ENCODE measurements around the gene HOXA11.

HOXA11 gene

DNA sequence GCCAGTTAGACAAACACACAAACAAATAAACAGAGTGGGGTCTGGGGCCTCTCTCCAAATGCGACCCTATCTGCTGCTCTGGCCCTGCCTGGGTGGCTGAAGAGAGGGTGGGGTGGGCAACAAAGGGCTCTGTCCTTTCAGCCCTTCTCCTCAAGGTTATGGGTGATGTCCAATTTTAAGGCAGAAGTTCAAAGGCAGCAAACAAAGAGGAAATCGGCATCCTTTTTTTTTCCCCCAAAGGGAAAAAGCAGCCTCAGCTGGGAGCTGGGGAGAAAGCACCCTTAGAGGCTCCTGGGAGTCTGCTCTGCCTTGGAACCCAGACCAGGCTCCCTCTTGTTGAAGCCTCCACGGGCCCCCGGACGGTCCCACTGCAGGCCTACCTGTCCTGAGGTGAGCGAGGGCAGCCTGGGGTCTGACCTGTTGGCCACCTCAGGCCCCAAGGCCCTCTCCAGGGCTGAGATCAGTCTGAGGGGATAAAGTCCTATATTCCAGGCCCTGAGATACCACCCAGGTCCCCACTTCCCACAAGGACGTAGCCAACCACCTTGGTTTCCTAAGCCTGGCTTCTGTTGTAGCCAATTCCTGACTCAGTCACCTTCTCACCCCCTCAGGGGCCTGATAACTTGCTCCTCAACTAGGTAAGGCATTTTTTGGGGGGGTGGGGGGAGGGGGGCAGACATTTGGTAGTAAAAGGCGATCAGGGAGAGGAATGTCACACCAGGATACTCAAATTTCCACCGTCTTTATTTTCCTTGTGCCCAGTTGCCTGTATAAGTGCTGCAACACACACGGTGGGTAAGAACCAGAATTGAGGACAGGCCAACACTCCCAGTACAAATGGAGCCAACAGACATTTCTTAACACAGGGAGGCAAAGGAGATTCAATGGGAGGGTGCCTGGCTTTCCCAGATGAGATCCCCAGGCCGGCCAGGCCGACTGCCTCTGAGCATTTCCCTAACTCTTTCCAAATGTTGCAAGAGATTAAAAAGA lies 4.3 kb downstream of the HOXA11 start:
- no peak for DNase-seq (ENCODE audit: low read depth)

DNA sequence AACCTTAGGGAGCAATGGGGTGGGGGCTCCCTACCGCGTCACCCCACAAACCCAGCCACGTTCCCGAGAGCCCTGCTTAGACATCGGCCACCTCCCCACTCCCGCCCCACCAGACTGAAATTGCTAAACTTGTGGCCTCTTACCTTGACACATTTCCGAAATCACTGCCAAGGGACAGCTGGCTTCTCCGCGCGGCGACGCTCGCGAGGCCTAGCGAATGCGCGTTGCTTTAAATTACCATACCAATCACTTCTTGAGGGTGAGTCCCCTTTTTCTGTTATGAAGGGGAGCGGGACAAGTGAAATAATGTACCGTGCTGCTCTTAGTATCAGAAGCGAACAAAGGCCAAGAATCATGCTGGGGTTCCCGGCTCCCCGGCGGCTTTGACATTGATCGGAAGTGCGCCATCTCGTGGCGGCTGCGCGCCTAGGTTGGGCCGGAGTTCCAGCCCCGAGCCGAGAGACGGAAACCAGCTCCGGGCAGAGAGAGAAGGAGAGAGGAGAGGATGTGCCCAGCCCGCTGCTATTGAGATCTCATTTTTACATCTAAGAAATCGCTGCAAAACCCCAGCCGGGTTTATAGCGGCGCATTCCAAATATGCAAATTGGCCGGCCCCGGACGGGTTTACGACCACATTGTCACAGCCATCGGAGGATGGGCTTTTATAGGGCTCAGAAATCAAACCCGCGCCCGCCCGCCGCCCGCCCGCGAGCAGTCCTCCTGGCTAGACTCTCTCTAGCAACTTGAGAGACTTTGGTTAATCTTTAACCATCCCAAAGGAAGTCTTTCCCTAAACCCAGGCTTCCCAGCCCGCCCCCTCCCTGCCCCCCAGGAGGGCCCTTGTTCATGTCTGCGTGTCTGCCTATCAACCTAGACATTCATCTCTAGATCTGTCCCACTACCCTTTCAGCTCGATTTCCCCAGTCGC lies 5.3 kb downstream of the HOXA11 start:
- DNase-seq (ENCODE audit: low read depth) = no peak

DNA sequence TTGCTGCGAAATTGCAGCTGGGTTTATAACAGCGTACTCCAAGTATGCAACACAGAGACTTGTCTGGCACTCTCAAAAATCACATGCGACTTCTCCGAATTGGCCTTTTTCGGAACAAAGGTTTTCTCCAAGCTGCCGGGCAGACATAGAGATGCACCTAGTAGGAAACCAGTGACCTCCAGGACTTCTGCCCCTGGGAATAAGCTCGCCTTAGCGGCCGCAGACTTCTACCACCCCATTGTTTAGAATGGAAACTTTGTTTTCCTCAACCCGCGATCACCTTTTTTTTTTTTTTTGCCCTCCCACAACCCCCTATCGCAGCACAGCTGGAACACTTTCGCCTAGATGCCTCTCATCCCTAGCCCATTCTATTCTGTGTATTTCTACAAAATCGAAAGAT lies 6.0 kb downstream of the HOXA11 start:
- no peak for DNase-seq (ENCODE audit: low read depth)

DNA sequence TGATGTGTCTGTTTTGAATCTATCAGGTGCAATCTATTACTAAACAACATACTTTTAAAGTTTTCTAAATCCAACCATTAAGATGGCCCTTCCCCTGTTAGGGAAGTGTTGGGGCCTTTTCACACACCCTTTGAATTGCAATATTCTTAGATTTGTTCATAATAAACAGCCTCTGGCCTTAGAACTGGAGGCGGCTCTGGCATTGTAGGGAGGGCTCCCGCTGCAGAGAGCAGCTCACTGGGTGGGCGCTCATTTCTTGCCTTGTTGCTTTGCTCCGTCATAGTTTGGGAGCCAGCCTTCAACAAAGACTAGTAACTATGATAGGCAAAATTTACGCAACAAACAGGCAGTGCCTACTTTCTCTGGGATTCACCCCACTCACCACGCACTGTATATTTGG lies 6.7 kb downstream of the HOXA11 start:
- DNase-seq (ENCODE audit: low read depth) = no peak

DNA sequence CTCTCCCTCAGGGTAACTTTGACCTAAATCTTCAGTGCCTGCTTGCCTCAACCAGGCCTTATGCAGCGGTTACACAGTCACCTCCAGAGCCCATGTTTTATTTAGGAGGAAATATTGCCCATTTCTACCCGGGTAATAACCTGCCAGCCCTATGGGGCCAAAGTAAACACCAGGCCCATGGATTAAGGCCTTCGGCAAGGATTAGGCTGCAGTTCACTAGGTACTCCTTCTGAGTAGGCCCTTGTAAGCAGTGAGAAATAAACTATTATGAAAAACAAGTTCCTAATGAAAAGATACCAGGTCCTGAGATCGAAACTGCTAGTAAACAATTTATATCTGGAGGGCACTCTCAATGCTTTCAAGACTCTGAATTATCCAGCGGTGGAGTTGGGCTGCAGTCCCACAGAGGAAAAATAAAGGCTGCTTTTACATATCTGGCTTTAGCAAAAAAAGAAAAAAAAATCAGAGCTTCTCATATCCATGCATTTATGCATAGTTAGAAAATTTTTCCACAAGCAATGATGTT lies 7.2 kb downstream of the HOXA11 start:
- no peak for DNase-seq (ENCODE audit: low read depth)

DNA sequence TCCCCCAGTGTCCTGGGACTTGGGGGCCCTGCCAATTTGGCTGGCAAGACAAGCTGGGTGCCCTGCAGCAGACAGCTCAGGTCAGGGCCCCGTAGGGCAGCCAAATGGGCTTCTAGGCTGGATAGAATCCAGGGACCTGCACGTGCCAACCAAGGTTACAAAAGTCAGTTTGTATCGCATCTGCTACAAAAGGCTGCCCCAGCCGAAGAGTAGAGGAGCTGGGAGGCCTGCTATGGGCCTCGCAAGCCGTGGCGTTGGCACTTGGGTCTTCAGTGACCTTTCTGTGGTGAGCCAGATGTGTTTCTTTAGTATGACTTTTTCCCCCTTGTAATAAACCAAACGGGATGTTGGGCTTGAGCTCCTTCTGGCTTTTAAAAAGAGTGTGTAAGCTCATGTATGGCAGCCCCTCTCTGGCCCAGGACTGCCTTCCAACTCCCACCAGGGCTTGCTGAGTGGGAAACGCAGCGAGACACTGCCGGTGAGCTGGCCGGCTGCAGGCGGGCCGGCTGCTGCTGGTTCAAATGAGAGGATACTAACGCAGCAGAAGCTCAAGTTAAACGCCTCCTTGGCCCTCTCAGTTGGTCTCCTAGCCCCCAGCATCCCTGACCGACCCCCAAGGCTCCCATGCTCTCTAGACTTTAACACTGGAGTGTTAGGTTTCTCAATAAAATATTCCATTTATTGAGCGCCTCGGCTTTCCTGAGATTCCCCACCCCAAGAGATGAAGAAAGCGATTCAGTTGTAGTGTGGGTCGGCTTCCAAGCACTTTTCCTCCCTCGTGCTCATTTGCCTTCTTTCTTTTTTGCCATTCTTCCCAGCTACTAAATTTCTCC lies 7.9 kb downstream of the HOXA11 start:
- DNase-seq (ENCODE audit: low read depth) = no peak

DNA sequence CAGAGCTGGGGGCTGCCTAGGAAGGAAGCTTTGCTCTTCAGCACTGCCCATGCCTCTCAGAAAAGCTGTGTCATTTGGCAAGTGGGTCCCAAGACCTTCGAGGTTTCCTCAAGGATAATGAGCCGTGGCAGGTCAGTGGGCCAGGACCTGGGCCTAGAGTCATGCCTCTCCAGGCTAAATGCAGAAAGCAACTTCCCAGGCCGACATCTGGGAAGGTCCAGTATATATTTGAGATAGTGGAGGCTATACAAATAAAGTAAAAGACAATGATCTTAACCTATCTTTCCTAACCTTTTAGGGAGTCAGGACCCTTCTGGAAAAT lies 8.5 kb downstream of the HOXA11 start:
- no peak for DNase-seq (ENCODE audit: low read depth)

DNA sequence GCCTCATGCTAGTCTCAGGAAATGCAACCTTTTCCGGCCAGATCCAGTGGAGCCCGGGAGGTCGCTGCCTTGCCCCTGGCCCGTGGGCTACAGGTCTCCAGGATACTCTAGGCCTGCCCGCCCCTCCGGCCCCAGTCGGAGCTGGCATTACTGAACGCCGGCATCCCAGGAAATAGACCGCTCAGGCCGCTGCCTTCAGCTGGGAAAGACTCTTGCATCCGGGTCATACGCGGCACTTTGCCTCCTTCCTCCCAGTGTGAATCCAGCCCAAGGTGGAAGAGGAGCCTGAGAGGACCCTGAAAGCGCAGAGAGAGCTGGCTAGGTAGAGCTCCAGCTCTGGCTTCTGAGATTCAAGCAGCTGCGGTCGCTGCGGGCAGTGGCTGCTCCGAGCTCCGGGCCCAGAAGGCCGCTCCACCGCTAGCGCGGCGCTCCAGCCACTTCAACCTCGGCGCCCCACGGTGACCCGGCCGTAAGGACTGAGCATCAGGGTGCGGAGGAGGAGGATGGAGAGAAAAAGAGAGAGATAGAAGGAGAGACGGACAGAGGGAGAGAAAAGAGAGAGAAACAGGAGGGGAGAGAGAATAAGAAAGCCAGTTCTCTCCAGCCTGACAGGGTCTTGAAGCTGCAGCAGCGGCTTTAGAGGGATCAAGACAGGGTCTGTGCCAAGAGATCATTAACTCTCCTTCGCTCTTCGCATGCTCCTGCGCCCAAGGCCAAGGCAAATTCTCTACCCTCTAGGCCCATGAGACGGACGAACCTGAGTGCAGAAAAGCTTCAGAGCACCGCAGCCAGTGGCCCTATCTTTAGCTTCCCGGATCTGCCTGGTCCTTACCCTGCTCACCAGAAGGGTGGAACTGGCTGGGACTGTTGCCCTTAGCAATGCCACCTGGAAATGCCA lies 9.2 kb downstream of the HOXA11 start:
- no peak for DNase-seq (ENCODE audit: low read depth)

DNA sequence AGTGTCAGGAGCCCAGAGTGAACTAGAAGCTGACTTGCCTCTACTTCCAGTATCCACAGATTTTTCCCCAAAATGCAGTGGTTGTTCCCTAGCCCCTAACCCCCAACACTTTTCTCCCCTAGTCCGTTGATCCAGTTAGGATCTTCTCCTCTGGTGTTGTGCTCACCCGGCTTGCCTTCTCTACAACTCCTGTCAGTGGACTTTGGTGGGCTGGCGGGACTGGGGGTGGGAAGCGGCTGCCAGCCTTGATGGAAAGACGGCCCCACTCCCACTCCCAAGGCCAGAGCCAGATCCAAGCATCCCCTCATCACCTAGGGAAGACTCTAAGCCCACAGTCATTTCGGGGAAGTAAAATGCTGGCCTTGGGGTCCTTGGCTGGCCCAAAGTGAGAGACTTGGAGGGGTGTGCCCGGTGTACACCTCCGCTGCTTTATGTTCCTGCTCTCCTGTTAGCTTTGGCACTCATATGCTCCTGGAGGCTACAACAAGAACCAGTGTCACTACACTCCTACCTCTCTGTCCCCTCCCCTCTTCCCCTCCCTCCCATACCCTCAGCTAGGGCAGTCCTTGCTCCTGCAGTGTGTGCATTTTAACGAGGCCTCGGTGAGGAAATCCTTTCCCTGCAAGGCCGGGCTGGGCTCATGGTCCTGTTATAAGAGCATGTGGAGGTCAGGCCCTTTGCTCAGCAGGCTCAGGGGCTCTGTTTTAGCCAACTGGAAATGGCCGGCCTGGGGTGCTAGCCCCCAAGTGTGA lies 10.0 kb downstream of the HOXA11 start:
- no peak for DNase-seq (ENCODE audit: low read depth)

DNA sequence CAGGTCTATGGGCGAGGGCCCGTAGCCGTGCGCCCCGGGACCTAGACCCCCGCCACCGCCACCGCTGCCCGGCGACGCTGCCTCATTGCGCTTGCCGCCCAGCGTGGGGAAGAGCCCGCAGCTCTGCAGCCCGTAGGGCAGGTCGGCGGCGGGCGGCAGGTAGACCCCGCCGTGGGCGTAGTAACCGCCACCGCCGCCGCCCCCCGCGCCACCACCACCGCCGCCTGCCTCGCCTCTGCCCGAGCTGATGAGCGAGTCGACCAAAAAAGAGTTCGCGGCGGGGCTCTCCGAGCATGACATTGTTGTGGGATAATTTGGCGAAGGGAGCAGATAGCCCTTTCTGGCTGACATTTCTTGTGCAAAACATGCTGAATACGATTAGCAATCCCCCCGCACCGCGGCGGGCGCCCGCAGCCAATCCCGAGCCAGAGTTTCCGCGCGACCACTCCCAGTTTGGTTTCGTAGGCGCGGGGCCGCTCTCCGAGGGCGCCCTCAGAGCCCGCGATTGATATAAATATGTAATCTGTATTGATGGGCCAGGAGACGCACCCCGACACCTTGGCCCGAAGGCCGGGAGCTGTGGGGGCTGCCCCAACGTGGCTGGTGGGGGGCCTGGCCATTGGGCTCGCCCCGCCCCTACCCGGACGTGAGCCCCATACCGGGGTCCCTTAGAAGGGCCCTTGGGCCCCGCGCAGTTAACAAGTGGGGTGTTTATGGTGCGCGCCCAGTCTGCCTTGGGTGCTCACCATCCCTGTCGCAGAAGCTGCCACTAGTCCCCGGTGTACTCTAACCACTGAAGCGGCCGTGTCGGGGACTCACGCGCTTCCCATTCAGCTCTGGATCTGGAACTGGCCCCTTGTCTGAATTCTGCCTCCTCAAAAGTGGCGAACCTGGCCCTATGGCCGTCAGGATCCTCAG lies 10.8 kb downstream of the HOXA11 start, which contains the start of gene HOXA10:
Gene HOXA10, minus strand, starts transcription at position 365 of the 918 bp plus-strand sequence. Its CDS starts 14 bp downstream, at position 351.
- no peak for DNase-seq (ENCODE audit: low read depth)

DNA sequence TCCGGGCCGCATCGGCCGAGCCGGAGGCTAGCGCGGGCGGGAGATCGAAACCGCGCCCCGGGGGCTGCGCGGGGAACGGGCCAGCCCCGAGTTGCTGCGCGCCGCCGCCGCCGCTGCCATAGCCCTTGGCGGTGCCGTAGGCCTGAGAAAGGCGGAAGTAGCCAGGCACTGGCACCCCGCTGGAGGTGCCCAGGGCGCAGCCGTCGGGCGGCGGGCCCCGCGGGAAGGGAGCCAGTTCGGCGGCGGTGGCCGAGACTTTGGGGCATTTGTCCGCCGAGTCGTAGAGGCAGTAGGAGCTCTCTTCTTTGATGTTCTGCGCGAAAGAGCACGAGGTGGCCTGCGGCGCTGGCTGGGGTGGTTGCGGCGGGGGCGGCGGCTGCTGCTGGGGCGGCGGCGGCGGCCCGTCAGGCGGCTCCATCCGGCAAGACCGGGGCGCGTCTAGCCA lies 11.5 kb downstream of the HOXA11 start:
- no peak for DNase-seq (ENCODE audit: low read depth)

DNA sequence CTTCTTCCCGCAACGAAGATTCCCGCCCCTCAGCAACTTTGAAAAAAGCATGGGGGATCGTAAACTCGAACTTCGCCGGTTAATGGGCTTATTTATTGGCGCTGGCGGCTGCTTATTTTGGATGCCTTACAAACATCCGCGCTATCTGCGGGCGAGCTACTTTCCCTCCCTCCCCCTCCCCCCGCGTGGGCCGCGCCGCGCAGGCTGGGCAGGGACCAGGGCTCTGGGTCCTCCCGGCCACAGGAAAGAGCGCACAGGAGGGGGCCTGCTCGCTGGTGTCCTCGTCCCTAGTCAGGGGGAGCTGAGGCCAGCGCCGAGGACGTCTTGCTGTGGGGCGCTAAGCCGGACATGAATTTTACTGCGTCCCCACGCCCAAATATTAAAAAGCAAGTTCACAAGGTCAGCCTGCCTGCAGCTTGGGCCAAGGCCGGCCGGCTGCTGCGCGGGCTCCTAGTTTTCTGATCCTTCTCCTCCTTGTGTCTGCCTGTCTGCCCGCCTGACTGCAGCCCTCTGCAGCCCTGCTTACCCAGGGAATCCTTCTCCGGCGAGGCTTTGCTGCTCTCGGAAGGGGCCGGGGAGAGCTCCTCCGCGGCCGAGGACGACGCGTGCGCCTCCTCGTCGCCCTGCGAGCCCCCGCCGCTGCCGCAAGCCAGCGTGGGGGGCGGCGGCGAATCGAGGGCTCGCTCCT lies 12.1 kb downstream of the HOXA11 start:
- DNase-seq (ENCODE audit: low read depth) = no peak

DNA sequence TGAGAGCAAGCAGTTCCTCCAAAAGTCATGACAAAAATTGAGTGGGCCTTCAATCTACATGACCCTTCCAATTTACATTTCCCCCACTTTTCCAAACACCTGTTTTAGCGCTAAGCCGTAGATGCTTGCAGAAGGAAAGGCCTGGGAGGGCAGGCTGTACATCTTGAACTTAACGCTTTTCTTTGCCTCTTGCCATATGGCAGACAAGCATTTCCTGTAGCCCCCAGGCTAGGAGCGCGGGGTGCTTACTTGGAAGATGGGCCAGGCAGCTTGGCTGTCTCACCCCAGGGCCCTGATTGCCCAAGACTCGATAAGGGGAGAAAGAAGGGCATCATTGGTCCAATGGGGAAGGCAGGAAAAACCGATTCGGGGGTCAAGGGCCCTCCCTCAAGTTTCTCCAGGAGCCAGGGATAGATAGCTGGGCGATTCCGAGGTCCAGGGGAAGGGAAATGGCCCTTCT lies 12.7 kb downstream of the HOXA11 start:
- DNase-seq (ENCODE audit: low read depth) = no peak

DNA sequence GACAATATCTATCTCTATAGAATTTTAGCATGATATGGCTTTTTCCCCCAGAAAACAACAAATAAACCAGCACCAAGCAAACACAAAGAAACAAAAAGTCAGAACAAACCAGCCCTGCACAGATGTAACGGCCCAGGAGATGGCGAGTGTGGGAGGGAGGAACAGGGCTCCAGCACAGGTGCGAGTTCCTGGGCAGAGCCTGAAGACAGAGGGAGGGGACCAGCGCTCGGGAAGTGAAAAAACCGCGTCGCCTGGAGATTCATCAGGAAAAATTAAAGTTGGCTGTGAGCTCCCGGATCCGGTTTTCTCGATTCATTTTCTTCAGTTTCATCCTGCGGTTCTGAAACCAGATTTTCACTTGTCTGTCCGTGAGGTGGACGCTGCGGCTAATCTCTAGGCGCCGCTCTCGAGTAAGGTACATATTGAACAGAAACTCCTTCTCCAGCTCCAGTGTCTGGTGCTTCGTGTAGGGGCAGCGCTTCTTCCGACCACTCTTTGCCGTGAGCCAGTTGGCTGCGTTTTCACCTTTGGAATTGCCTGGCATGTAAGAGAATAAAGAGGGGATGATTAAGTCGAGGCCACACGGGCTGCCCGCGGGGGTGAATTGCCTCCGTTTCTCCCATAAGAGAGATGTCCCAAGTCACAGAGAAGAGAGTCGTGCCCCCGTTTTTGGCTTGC lies 13.3 kb downstream of the HOXA11 start:
- no peak for DNase-seq (ENCODE audit: low read depth)

DNA sequence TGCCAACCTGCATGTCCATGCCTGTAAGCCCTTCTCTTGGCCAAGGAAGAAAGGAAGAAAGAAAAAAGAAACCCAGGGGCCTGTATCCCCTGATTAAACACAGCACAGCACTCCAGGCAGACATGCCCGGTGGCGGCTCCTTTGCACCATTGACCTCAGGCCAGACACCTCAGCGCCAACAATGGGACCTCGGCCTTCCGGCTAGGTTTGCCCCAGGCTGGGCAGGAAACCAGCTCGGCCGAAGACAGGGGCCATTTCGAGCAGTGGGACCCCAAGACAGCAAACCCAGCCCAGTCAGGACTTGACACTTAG lies 13.8 kb downstream of the HOXA11 start:
- DNase-seq (ENCODE audit: low read depth) = no peak

DNA sequence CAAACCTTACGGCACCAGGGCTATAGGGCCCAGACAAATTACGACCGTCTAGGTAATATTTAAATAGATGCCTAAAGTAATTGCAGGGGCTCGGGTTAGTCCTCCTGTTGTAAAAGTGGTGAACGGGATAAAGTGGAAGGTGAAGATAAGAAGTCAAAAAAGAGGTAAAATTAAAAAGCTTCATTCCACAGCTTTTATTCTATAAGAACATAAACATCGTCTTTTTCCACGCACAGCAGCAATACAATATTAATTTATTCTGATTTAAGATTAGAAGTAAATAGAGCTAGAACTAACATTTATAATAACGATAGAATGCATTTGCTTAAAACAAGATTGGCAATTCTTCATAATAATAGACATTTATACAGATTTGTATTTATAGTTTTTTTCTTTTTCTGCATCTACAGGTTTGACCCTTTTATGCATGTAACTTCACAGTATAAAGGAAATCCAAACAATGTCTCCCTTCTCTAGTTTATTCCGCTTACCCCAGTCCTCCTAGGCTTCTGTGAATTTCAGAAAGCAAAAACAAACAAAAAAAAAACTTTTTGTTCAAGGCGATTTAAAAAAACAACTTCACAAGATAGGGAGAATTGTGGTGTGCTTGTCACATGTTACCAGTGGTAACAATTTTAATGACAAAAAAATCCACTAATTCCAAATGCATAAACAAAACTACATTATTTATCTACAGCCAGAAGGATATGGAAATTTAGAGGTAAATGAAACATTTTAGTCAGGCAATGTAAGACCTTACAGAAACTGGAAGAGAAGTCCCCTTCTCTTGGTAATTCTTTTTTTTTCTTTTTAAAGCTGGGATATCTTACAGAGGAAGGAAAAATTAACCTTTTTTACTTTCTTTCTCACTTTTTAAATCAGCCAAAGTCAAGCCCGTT lies 14.4 kb downstream of the HOXA11 start:
- no peak for DNase-seq (ENCODE audit: low read depth)

Data from T-helper 22 cell (primary cell).